WI38 (cell line): Measurements from ENCODE around the gene ARHGAP21.

ENCODE experiments used
- H3K4me3 ChIP-seq: 2 replicates; pipeline ENCODE4 v1.5.1; 2011; ENCODE audit warnings: low read depth, mild to moderate bottlenecking, control low read depth, low read length
- CTCF ChIP-seq: IDR thresholded peaks from 2 replicates; pipeline ENCODE4 v1.5.1; 2012; ENCODE audit warnings: low read depth, mild to moderate bottlenecking, control low read depth, low read length

Gene ARHGAP21

GRCh38 chr10:24605141-24605540, 118.5 kb downstream of the ARHGAP21 start:
- no peak overlapping the region for H3K4me3 ChIP-seq
- no peak for TF ChIP-seq CTCF

DNA sequence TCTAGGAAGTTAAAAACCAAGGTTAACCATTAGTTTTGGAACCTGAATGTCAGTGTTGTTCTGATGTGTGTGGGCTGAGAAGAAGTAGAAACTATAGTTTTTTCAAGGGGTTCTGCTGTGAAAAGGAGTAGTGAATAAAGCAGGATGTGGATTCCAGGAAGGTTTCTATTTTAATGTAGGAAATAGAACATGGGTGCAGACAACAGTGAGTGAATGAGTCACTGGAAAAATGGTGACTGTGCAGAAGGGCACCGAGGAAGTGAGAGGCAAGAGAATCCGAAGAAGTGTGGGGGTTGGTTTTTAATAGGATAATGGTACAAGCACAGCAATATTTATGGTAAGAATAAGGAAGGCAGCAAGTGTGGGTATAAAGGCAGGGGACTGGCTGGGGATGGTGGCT, 120.4 kb downstream of the ARHGAP21 start:
- no peak for TF ChIP-seq CTCF
- H3K4me3 ChIP-seq, result no peak overlapping the region

- no peak for TF ChIP-seq CTCF
- H3K4me3 ChIP-seq, result no peak overlapping the region
These were observed 125.7 kb downstream of the ARHGAP21 start for GRCh38 chr10:24597961-24598360.

DNA sequence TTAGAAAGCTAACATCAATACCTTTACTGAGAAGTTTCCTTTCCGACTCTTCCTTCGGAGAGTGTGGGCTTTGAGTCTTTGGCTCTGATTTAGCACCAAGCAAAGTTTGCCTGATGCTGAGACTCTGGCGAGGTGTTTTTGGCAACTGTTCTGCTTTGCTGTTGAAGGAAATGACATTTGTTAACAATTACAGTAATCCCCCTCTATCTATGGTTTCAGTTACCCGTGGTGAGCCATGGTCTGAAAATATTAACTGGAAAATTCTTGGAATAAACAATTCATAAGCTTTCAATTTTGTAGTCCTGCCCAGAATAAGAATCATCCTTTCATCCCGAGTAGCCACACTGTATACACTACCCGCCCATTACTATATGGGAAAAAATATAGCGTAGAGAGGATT, 126.3 kb downstream of the ARHGAP21 start:
- H3K4me3 ChIP-seq, result no peak overlapping the region
- TF ChIP-seq CTCF, result no peak

GRCh38 chr10:24596217-24596930, 127.3 kb downstream of the ARHGAP21 start:
- TF ChIP-seq CTCF, result no peak
- H3K4me3 ChIP-seq, result no peak overlapping the region

- H3K4me3 ChIP-seq, result no peak overlapping the region
- no peak for TF ChIP-seq CTCF
These were observed 132.8 kb downstream of the ARHGAP21 start for GRCh38 chr10:24590697-24591457.

- no peak for TF ChIP-seq CTCF
- H3K4me3 ChIP-seq, result no peak overlapping the region
These were observed 134.4 kb downstream of the ARHGAP21 start for GRCh38 chr10:24589265-24589664.
